GF-D8 (cell line): ENCODE measurements around the gene GPR156.
"Not testable (repeated sequence)": the region's sequence is repeated elsewhere in the genome, so short reads cannot be mapped to it uniquely, and the experiment has no call there.

Experiments
- DNase-seq: peaks from one replicate; lab custom pipeline; 2025; lab: John Stamatoyannopoulos, UW

GPR156 gene

DNA sequence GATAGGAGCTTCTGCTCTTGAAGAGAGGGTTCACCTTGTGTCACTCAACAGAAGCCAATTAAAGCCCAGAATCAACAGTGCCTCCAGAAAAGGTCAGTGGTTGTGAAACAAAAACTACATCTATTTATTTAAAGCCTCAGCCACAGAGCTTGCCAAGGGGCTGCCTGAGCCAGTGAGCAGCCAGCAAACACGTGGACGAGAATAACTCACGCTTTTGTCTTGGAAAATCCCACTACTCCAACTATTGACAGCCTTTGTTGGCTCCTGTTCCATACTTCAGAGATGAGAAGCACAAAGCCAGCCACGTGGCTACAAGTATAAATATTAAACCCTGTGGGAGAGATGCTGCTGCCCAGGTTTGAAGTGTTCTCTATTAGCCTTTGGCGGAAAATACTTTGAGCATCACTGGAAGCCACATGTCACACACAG, 10.3 kb downstream of the GPR156 start:
- no peak for DNase-seq

DNA sequence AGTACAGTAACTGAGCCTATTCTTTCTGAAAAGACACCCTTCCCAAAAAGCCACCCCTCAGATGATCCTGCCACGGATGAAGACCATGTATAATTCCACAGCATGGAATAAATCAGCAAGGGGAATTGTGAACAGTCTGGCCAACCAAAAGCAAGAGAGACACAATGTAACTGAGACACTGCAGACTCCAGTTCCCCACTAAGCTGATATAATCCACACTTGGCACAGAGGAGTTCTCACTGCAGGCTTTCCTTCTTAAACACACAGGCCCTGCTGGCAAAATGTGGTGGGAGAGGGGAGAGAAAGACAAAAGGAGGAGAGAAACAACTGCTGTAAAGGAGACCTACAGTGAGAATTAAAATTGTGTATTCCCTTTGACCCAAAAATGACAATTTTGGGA, 12.7 kb downstream of the GPR156 start:
- no peak for DNase-seq

DNA sequence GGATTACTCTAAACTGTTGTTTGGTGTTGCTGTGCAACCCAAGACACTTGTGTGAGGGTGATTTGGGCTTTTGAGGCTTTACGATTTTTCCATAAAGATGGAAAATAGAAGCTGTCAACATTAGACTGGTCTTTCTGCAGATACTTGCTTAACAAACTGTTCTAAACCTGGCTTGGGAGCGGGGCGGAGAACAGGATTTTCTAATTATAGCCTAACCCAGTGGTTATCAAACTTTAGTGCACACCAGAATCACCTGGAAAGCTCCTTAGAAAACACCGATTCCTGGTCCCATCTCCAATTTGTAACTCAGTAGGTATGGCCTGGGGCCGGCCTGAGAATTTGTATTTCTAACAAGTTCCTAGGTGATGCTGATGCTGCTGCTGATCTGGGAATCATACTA, 19.0 kb downstream of the GPR156 start:
- no peak for DNase-seq

DNA sequence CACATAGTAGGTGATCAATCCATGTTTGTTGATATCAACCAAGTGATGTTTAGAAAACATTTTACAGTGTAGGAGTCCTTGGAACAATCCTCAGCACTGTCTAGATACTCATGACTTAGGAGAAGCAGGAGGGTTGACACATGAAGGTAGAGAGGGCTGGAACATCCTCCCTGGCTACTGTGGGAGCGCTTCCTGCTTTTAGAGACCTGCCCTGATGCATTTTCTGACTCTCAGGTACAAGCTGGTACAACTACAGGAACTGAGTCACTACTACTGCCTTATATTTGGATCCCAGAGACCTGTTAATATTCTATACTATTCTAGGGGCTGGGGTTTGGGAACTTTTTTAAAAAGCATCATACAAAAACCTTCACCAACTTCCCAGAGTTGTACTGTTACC, 20.1 kb downstream of the GPR156 start:
- DNase-seq: no peak

DNA sequence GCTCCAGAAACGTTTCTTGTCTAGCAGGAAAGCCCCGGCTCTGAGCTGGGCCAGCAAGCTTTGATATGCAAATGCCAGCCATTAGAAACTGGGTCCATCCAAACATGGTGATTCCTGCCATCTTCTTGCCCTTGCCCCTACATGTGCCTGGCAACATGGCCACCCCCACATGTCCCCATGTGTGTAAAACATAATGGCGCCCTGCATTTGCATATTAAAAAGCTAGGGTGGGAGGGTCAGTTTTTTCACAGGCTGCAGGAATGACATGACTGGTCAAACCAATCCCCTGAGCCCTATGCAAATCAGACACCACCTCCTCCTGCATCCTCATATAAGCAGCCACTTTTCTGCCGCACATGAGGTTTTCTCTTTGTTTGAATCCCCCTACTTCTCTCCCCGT, 21.2 kb downstream of the GPR156 start:
- no peak for DNase-seq

DNA sequence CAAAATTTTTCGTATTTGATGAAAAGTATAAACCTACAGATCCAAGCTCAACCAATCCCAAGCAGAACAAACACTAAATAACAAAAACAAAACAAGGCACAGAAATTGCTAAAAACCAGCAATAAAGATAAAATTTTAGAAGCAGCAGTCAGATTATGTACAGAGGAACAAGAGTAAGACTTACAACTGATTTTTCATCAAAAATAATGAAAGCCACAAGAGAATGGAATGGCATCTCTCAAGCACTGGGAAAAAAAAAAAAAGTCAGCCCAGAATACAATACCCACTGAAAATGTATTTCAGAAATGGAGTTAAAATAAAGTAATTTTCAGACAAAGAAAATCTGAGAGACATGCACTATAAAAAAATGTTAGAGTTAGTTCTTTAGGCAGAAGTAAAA, 27.0 kb downstream of the GPR156 start:
- DNase-seq: no peak

DNA sequence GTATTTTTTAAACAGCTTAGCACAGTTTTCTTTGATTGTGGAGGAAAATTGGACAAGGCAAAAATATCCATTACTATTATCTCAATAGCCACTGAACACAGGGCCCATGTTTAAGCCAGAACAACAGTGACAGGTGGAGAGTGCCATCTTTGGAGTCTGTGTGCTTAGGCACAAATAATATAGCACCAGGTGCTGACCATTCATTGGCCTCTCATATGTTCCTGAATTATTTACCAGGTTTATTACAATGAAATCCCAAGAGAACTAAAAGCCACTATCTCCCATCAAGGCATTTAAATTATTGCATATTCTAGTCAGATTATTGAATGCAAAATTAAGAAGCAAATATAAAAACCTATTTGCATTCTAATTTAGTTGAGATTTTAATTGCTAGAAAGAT, 39.6 kb downstream of the GPR156 start:
- no peak for DNase-seq

DNA sequence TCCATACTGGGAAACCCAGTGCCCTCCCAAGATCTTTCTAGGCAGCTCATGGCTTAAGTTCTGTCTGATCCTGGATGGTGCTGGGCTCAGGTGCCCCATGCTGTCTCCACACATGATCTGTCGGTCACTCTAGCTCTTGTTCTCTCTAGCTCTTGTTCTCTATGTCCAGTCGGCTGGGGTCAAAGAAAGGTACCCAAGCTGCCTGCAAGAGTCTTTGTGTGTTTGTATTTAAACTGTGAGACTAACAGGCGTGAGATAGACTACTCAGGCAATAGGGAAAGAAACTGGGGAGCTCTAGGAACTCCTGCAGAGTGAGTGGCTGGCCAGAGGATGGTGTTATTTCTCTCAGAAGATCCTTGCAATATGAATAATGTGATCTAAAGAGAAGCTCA, 40.2 kb downstream of the GPR156 start:
- no peak for DNase-seq

DNA sequence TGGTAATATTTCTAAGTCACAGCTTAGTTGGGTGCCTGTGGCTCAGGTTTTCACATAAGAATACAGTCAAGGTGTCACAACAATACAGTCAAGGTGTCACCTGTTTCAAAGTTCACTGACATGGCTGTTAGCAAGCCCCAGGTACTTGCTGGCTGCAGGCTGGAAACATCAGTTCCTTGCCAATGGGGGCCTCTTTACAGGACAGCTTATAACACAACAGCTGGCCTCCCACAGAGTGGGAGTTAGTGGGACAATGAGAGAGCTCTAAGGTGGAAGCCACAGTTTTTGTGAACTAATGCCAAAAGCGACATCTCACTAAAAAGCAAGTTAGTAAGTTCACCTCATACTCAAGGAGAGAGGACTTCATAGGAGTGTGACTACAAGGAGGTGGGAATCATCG, 45.4 kb downstream of the GPR156 start:
- no peak for DNase-seq

DNA sequence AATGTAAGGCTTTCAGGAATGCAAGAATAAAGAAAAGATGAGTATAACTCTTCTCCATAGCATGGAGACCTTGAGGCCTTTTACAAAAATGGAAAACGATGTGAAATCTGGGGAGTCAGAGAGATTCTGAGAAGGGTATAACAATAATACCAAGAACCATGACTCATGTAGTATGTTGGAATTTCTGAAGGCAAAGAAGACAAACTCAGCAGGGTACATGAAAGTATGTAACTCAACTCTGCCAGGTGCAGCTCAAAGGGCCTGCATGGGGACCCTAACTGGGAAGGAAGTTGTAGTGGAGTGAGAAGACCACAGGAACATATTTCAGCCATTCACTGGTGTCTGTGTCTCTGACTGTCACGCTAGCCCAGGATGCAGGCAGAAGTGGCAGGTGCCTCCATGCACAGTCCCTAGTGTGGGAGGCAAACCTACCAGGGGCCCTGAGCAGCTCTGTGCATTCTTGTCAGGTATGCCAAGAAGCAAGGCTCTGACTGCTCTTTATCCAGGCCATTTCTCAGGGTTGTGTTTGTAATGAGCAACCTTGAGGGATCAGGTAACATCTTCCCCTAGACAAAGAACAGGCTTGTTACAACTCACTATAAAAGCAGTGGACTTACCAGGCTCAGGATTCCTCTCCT, 57.2 kb downstream of the GPR156 start:
- no peak for DNase-seq

DNA sequence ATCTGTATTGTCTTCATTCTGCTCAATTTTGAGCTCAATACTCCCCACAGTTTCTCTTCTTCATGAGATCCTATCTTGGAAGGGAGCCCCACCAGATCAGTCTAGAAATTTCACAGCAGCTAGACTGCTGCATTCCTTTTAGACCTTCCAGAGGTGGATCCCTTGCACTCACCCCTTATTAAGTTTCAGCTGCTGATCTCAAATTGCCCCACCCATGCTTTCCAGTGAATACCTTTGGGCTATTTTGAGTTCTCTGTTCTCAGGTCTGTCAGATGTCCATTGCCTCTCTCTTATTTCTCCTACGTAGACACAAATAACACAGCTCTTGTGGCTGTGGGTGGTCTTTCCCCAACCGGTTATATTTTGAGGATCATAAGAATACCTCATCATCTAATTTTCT, 60.8 kb downstream of the GPR156 start:
- no peak for DNase-seq

DNA sequence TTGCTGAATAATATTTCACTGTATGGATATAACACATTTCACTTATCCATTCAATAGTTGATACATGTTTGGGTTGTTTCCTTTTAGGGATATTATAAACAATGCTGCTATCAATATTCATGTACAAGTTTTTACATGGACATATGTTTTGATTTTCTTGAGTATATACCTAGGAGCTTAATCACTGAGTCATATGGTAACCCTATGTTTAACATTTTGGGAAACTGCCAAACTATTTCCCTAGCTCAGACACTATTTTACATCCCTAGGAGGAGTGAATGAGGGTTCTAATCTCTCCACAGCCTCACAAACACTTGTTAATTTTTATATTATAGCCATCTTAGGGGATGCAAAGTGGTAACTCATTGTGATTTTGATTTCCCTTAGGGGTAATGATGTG, 66.0 kb downstream of the GPR156 start:
- DNase-seq: no peak

DNA sequence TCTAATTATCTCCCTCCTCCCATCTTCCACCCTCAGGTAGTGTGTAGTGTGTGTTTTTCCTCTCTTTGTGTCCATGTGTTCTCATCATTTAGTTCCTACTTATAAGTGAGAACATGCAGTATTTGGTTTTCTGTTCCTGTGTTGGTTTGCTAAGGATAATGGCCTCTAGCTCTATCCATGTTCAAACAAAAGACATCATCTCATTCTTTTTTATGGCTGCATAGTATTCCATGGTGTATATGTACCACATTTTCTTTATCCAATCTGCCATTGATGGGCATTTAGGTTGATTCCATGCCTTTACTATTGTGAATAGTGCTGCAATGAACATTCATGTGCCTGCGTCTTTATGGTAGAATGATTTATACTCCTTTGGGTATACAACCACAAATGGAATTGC, 68.4 kb downstream of the GPR156 start:
- not testable (repeated sequence) for DNase-seq

DNA sequence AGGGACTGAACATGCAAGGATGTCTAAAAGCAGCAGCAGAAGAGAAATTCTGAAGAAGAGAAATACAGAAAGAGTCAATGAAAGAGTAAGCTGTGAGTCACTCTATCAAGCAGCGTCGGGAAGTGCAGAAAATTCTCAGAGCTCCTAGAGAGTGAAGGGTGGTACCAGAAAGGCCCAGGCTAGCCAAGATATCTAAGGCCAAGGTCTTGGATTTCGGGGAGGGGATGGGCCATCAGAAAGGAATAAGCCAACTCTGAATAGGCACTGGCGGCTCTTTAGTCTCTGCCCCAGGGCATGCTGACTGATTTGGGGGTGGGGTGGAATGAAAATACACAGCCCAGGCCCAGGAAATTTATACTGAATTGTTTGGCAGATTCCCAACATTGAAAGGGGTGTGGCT, 70.8 kb downstream of the GPR156 start:
- no peak for DNase-seq

DNA sequence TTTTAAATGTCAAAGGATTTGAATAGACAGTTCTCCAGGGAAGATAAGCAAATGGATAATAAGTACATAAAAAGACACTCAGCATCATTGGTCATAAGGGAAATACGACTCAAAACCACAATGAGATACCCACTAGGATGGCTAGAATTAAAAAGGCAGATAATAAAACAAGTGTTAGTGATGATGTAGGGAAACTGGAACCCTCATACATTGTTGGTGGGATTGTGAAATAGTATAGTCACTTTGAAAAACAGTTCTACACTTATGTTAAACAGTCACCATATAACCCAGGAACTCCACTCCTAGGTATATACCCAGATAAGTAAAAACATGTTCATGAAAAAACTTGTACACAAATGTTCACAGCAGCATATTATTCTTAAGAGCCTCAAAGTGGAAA, 72.5 kb downstream of the GPR156 start:
- DNase-seq: no peak

DNA sequence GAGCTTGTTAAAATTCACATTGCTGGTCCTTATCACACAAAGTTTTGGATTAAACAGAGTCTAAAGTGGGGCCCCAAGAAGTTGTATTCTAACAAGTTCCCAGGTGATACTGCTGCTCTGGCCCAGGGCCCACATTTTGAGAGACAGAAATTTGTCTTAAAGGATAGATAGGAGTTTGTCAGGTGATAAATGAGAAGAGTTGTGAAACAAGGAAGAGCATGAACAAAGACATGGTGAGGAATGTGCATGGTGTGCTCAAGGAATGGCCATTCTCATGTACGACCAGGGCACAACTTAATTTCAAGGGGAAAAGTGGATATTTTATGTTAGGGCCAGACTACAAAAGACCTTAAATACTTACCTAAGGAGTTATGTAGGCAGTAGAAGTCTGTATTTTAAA, 75.6 kb downstream of the GPR156 start:
- no peak for DNase-seq

DNA sequence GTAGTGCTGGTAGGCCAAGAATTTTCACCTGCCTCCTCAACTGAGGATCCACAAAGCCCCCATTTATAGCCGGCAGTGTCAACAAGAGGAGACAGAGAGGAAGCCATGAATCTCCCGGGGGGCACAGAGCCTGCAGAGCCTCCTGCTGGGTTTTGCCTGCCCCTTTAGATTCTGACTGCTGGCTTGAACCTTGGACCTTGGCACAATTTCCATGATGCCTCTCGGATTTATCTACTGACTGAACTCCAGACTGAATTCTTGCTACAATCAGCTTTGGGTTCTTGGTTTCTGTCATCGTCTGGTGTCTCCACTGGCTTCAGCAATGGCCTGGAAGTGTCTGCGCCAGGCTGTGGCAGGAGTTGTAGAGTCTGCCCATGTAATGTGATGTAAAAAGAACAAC, 80.7 kb downstream of the GPR156 start:
- no peak for DNase-seq

DNA sequence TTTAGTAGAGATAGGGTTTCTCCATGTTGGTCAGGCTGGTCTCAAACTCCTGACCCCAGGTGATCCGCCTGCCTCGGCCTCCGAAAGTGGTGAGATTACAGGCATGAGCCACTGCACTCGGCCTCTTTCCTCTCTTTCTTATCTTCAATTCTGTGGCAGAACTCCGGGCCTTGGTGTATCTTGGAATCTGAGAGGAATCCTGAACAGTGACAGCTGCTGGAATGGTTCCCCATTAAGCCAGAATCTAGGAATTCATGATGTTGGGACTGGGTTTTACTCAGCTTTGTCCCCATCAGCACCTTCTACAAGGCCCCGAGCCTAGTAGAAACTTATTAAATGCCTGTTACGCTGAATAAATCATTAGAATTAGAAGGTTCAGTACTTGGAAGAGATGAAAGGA, 81.4 kb downstream of the GPR156 start:
- DNase-seq: no peak

DNA sequence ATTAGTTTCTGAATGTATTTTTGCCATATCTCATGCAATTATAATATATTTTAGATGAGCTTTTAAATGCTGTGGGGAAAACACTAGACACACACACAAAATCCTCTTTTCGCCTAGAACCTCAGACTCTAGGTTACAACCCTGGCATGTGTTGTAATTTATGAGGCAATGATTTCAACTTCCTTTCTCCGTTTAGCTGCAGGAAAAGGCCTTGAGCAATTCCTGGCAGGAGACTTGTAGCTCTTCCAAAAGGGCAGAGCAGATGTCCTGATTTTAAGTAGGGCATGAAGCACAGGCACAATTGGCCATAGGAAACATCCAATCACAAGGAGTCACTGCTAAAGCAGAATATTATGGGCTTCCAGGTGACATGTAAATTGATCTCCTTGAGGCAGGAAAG, 82.0 kb downstream of the GPR156 start:
- peak; percentile 89 for DNase-seq

DNA sequence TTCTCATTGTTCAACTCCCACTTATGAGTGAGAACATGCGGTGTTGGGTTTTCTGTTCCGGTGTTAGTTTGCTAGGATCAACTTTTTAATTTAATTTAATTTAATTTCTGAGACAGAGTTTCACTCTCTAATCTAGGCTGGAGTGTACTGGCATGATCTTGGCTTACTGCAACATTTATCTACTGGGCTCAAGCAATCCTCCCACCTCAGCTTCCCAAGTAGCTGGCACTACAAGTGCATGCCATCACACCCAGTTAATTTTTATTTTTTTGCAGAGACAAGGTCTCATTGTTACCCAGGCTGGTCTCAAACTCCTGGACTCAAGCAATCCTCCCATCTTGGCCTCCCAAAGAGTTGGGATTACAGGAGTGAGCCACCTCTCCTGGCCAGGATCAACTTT, 82.7 kb downstream of the GPR156 start:
- DNase-seq: no peak

DNA sequence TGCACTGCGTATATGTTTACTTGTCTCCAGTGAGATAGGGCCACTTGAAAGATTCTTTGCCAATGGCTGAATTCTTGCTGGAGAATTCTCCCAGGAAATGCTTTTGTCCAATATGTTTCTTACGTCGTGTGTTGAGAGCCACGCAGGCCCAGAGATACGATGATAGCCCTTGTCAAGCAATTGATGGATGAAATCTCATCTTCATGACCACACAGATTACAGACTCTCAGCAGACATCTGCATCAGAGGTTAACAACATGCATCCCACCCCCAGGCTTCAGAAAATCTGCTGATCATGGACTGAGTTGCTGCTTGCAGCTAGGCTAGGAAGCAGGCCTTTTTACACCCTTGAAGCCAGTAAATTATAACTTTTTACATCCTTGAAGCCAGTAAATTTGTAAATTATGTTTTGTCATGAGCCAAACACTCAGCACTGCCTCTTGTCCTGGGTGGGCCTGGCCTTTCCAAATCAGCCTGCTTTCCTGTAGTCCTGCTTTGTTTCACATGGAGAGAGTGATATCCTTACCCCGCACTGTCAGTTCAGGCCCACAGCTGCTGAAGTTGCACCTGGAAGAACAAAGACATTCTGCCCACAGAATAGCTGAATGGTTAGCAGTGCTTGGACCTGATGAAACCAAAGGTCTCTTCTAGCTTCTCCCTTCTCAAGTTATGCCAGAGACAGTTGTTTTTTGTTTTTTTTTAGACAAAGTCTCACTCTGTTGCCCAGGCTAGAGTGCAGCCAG, 84.4 kb downstream of the GPR156 start:
- DNase-seq: no peak

DNA sequence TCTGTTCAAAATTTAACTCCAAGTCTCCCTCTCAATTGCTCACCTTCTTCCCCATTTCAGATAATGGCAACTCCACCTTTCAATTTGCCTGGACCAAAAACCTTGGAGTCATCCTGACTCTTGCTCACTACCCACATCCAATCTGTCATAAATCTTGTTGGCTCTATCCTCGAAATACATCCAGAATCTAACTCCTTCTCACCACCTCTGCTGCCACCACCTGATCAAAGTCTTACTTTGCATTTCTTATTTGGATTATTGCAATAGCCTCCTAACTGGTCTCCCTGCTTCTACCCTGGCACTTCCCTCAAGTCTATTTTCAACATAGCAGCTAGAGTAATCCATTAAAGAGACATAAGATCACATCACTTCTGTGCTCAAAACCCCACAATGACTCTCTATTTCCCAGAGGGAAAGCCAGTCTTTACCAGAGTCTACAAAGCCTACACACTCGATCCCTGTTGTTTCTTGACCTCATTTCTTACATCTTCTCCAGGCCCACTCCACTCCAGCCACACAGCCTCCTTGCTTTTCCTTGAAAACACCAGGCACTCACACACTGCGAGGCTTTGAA, 86.6 kb downstream of the GPR156 start:
- peak; percentile 9 for DNase-seq

DNA sequence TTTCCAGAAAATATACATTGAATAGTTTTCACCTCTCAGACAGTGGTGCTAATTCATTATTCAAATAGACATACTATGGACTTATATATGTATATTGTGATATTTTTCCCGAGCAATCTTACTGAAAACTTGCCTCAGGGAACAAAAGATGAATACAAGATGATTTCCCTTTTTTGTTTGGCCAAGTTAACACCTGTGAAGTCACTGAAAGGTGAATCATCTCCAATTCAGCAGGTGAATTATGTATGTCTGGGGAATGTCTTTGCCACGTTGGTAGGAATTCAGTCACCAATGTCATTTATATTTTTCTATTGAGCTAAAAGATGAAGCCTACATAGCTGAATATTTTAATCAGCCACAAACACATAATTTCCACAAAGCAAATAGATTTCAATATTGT, 88.2 kb downstream of the GPR156 start:
- DNase-seq: no peak

DNA sequence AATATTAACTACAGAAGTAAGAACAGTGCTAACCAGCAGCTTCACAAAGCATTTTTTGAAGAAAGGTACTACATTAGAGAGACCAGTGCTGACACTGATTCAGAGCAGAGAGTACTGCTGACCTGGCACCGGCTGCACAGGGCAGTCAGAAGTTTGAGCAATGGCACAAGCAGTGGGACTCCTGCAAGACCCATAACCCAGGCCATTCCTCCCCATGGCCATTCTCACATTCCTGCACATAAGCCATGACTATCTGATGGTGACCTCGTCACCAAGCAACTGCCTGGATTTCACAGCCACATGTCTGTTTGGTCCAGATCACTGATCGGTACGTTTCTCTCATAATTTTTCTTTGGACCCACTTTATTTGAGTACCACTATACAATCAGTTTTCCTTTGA, 88.7 kb downstream of the GPR156 start:
- DNase-seq: no peak
